Nucleus accumbens (tissue), 56 donors: ENCODE measurements around the gene TMEM245.
A peak's percentile ranks its signal among the peaks of the same experiment; 100 is the strongest.
"Not testable (repeated sequence)": the region's sequence is repeated elsewhere in the genome, so short reads cannot be mapped to it uniquely, and the experiment has no call there.

Source experiments
- DNase-seq, 56 donors: peaks; one replicate each; lab custom pipeline; 2025; lab: John Stamatoyannopoulos, UW

The TMEM245 gene

DNA sequence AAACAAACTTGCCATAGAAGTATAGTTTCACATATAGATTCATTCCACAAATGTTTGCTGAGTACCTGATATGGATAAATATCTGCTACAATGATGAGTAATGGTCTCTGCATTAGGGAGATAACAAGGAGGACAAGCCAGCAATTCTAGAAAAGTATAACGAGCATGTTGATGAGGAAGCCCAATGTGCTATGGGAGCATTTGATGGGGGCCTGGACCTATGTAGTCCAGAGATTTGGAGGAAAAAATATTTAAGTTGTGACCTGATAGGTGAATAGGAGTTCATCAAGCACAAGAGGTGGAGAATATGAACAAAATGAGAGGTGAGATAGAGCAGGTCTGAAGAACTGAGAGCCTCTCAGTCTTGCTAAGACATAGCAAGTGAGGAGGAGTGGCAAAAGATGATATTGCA lies 14.4 kb upstream of the TMEM245 start:
- no peak for DNase-seq

DNA sequence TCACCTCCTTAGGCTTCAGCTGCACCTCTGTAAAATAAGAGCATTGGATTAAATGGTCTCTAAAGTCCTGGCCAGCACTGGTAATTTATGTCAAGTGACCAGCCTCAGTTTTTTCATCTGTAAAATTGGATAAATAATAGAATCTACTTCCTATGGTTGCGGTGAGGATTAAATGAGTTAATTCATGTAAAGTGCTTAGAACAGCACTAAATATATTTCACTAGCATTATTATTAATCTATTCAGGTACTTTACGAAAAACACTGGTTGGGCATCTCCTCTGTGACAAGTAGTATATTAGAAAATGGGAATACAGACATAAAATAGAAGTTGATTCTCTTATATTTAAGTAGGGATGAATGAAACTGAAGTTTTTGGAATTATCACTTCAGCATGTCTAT lies 13.8 kb upstream of the TMEM245 start:
- DNase-seq, result no peak

DNA sequence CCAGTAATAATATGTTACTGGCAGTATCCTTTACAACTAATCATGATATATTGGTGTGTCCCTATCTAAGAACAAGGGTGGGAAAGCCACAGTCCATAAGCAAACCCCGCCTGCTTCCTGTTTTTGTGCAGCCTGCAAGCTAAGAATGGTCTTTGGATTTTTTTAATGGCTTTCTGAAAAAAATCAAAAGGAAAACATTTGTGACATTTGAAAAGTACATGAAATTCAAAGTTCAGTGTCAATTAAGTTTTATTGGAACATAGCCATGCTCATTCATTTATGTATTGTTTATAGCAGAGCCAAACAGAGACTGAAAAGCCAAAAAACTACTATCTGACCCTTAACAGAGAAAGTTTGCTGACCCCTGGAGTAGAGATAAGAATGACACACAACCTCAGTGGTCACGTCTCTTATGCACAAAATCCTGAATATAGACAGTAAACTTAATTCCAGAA lies 12.8 kb upstream of the TMEM245 start:
- no peak for DNase-seq

DNA sequence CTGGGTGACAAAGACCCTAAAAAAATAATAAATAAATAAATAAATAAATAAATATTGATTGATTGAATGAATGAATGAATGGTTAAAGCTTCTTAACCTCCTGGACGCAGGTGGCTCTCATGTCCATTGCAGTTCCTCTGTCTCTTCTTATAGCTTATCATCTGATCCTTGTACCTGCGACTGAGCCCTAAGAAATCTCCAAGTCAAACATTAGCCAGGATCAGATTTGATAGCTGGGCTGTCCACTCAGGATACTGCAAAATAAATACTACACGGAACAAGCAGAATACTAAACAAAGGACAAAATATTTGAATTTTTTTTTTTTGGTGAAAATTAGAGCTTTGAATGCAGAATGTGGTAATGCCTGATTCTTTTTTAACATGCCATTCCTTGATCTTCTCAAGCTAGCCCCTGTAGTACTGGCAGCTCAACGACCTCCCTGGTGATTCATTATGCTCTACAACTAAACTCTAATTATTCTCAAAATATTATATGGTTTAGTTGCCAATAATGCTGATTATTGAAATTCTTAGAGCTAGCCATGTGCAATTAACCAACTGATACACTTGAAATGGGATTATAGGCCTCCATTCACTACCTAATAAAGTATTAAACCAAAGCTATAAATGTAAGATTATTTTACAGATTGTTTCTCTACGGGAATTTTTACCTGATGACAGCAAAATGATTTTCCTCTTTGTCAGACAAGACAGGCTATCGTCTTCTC lies 9.9 kb upstream of the TMEM245 start:
- DNase-seq, result no peak

DNA sequence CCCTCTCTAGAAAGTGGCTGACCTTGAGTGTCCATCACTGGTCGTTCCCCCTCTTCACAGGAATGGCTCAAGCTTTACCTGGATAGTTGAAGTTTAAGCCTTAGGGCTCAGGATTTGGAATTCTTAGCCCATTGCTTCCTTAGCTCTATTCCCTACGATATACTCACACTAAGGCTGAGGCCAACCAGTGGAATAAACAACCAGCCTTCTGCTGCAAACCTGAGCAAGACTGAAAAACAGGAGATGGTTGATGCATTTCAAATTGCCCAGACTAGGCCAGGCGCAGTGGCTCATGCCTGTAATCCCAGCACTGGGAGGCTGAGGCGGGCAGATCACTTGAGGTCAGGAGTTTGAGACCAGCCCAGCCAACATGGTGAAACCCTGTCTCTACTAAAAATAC lies 6.9 kb upstream of the TMEM245 start:
- DNase-seq, result not testable (repeated sequence)

DNA sequence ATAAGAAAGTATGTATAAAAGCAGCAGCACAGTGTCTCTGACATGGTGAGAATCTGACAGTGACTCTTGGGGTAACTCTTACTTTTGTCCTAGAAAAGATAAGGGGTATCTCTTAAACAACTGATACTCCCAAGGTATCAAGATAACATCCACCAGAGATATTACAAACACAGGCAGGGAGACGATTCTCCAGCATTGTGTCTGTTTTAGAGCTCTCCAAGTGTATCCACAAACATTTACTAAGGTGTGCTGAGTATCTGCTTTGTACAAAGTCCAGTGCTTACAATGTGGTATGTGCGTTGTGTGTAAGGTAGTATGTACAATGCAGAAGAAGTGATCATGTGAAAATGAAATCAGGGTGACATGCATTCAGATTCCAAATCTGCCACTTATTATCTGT lies 4.4 kb upstream of the TMEM245 start:
- no peak for DNase-seq

DNA sequence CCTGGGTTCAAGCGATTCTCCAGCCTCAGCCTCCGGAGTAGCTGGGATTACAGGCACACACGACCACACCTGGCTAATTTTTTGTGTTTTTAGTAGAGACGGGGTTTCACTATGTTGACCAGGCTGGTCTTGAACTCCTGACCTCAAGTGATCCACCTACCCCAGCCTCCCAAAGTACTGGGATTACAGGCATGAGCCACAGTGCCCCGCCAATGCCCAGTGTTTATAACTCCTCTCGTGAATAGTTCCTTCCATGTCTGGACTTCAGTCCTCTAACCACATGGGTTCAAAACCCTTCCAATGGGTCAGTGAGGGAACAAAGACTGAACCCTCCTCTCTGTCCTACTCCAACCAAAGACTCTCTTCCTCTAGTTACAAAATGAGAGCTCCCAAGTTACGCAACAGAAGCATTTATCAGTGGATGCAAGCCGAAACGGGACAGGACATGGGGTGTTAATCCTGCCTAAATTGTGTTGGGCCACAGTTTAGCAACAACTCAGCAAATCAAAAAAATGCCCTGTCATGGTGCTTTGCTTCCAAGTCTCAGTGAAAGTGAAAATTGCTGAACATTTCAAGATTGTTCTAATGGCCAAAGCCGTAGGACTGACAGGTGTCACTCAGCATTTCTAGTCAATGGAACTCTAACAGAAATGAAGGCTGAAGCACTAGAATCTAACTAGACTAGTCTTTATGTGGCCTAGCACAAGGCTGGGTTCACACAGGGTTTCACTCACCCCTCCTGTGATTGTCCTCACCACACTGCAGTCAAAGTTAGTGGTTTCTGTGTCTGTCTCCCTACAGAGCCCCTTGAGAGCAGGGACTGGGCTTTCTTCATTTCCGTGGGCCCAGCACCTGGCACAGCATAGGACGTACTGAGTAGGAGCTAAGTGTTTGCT lies 3.2 kb upstream of the TMEM245 start:
- DNase-seq, result no peak

DNA sequence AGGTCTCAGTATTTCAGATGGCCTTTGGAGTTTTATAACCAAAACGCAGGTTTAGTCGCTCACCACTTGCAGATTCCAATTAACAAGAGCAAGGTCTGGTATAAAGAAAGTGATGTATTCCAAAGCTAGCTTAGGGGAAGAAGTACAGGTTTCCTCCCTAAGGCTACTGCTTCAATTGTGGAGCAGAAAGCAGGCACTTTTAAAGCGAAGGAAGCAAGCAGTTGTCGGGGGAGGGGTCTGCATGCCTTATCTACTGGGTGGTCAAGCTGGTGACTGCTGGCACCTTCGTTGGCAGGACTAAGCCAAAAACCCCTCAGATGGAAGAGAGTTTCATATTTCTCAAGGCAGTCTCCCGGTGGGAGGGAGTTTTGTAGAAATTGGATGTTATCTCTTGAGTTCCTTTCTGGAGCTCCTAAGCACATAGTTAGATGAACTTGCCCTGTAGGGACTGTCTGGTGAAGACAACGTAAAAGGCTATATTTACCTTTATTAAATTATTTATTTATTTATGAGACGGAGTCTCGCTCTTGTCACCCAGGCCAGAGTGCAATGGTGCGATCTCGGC lies 1.6 kb upstream of the TMEM245 start:
- no peak for DNase-seq

DNA sequence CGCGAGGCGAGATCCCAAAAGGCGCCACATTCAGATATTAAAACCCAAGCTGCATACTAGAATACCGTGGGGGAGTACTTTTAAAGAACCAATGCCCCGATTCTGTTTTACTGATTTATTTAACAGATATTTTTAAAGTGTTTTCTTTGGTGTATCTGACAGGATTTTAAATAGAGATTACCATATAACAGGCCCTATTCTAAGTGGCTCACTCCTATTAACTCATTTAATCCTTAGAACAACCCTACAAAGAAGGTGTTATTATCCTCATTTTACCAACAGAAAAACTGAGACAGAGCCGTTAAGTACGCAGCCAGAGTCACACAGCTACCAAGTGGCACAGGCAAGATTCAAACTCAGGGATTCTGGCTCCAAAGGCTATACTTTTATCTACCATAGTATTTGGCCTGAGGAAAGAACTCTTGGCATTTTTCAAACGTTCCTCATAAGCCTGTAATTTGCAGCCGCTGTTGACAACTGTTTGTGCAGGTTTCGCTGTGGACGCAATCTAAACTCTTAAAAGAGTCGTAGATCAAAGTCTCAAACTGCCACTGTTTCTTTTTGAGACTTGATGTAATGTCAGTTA lies 550 bp upstream of the TMEM245 start:
- no peak for DNase-seq

DNA sequence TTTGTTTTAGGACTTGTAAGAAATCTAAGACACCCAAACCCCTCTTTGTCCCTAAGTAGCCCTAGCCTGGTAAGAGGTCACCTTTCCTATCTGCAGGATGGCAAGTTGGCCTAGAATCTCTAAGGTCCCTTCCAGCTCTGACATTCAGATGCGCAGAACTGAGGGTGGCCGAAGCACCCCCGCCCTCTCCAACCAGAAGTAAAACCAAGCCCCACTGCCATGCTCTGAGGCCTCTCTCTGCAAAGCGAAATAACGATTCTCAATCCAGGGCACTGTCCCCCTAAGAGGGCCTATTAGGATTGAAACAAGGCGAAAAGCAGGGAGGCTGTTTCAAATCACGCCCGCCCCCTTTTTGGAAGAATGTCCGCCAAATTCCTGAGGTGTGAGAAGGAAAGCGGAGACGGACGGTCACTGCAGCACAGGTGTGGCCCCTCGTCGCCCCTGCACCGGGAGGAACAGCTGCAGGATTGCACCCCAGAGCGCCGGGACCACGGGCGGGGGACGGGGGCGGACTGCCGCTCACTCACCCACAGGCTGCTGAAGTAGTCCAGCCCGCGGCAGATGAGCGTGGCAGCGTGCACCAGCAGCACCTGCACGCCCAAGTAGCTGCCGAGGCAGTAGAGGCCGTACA lies 824 bp downstream of the TMEM245 start:
- peak in 18 of 56 donors; percentile 20 to 61 (median 44) for DNase-seq

DNA sequence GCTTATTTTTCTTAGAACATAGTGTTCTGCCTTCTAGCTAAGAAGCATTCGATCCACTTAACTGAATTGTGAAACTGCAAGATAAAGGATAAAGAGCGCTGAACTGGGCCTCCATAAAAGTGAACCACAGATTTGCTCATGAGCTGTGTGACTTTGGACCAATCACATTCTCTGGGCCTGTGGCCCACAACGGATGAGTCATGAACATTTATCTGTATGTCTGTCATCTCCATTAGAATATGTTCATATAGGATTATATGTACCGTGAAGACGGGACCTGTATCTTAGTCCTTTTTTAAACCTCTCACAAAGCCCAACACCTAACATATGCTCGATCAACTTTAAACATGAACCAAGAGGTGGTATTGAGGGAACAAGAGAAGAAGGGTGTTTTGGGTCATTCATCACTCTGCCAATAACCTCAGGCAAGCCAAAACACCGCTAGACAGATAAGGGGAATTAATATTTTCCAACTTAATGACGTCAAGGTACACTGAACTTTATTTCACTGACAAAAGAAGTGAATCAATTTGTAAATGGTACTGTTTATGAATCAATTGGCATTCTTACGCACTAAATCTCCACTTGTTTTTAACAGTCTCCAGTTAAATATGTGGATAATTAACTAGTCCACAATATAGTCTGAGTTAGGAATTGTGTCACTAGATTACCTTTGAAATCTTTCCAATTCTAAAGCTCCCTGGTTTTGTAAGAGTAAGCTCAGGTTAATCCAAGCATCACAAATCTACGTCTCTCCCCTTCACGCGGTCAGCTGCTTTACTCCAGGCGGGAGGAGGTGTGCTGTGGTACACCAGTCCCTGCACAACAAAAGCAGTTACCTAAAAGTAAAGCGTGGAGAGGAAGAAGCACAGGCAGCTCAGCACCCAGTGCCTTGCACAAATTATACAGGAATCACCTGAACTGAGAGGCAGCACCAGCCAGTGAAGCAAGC lies 1.6 kb downstream of the TMEM245 start:
- DNase-seq, result no peak

DNA sequence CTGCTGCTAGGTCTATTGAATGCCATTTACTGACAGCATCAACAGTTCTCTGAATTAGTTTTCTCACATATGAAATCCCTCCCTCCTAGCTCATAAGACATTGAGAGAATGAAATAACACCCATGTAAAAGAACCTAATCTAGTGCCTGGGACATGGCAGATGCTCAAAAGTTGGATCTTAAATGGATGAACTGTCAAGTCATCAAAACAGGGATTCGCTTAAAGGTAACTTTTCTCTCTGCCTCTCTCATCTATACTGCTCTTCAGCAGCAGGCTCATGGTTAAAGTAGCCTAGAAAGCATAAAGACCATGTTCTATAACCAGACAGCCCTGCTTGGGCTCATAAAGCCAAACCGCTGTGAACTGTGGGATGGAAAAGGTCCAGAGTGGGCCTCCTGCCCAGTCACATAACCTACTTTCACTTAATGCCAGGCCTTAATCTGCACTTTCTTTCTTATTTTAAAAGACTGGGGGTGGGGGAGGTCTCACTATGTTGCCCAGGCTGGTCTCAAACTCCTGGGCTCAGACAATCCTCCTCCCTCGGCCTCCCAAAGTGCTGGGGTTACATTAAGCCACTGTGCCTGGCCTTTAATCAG lies 3.7 kb downstream of the TMEM245 start:
- peak in 14 of 56 donors; percentile 2 to 59 (median 24) for DNase-seq

DNA sequence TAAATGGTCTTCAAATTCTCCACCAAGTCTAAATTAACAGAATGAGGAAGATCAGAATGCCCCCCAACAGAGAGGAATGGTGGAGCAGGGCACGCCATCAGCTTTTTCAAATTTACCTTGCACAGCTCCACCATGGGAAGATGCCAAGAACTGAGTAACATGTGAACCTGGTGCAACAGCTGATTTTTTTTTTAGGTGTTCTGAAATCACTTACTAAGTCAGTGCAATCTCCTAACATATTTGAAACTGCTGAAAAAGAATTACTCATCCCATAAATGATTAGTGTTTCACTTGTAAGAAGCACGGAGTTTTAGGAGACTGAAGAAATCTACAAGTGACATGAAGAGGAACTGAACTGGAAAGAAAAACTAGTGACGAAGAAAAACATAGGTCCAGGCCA lies 5.1 kb downstream of the TMEM245 start:
- DNase-seq, result no peak

DNA sequence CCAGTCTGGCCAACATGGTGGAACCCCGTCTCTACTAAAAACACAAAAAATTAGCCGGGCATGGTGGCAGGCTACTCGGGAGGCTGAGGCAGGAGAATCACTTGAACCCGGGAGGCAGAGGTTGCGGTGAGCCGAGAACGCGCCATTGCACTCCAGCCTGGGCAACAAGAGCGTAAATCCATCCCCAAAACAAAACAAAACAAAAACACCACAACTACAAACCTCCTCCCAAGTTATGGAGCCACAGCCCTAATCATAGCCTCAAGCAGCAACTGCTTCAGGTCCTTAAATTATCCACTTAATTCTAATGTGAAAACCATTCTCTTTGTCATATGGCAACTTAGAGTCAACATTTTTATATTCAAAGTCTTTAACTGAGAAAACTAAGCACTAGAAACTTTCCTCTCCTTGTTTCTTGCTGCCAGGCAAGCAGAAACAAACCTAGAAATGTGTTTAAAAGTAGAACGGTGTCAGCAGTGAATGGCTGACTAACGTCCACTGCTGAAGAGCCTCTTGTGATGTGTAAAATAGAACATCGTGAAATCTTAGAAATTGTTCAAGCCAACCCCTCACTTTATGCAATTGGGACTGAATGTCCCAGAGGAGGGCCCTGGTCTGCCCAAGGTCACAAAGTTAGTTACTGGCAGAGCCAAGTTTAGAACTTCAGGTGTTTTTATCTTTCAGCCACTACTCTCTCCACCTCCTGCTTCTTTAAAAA lies 5.7 kb downstream of the TMEM245 start:
- no peak for DNase-seq

DNA sequence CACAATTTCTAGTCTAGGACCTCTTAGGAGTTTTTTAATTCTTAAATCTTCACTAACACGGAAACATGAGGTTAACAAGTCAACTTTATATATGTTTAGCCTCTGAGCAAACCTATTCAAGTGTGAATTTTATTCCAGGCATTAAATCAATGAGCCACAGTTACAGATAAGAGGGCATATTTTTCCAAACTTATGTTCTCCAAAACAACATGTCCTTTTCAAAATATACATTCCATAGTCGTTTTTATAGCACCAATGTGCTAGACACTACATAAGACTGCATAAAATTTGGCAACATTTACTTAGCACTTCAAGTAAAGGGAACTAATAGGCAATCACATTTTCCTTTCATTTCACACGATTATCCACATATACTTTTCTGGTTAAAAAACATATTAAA lies 6.5 kb downstream of the TMEM245 start:
- no peak for DNase-seq

DNA sequence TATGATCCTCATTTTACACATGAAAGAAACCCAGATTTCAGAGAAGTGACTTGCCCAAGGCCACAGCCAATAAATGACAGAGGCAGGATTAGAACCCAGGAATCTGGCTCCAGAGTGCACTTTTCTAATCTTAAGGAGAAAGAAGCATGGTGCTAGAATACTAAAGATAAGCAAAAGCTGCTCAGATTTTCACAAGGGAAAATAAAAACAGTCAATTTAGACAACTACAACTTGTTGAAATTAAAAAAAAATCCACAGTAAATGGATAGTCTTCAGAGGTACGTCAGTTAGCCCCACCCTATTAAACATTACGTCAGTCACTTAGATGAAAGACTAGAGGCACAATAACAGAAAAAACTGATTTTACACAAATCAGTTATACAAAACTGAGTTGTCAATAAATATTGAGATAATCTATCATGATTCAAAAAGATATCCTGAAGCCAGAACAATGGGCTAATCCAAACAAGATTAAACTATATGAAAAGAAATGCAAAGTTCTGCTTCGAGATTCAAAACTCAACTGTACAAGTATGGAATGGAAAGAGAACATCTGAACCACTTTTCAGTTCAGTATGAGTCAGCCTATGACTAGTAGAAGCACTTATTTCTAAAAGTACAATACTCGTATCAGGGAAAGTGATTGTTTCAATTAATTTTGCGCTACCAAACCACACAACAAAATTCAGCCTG lies 9.3 kb downstream of the TMEM245 start:
- DNase-seq, result no peak

DNA sequence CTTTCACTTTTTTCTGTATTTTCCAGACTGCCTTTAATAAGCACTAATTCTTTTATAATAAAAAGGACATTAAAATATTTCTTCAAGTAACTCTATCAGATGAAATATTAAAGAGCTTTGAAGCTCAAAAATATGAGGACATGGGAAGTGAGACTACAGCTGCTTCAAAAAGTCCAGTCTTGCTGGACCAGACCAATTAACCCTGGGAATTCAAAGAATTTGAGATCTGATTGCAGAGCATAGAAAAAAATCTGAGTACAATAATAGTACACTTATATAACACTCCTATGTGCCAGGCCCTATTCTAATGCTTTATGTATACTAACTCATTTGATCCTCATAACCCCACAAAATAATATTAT lies 9.8 kb downstream of the TMEM245 start:
- DNase-seq, result no peak

DNA sequence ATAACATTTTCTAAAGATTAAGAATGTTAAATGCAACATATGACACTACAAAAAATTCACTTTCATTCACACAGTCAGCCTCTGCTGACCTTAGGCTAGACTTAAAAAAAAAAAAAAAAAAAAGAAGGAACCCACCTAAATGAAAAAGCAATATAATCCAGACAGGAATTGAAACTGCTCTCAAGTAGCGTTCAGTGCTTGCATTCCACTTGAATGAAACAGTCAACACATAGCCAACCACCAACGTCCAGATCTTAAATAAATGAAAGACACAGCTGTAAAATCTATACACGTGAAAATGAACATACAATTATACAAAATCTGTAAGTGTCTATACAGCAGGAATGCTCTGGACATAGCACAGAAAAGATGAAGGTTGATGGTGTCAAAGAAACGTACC lies 11.4 kb downstream of the TMEM245 start:
- no peak for DNase-seq
